GM19397 (cell line): ENCODE results near the gene C1orf146.
"Not testable (repeated sequence)": the region's sequence is repeated elsewhere in the genome, so short reads cannot be mapped to it uniquely, and the experiment has no call there.

Experiments
- ATAC-seq: cut with Tn5 transposase; IDR thresholded peaks from one replicate; pipeline ENCODE4 v1.9.1; 2021; ENCODE audit warnings: mild to moderate bottlenecking, moderate library complexity; ENCODE audit not compliant: unreplicated experiment

Gene C1orf146

DNA sequence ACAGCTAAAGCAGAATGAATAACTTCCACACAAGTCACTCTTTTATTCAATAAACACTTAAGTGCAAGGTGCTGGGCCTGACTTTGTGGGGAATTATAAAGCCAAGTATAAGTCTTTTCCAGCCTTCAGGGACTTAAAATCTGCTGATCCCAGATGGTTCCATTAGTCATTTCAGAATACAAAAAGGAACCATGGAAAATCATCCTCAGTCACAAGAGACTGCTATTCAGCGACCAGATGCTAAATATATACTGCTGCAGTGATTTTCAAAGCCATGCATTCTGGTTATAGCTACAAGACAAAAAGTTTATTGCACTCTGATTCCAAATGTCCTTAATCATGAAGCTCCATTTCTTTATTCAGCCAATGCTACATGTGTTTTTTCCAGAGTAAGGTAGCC is 55.3 kb downstream of the C1orf146 start:
- no peak for ATAC-seq

DNA sequence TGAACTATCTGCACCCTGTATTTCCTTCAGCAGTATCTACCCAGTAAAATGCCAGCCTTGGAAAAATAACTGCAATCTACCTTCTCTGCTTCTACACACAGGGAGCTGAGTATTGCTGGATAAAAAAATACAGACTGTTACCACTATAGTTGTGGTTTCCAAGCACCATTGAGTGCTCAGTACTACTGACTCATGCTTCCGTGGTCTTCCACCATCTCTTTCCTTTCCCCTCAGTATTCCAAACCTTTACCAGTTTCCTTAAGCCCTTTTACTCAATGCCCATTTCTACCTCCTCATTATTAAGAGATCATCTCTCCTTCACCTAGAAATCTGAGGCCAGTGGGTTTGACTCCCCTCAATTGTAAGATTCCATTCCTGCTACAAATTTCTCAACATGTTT is 57.2 kb downstream of the C1orf146 start:
- ATAC-seq = no peak

DNA sequence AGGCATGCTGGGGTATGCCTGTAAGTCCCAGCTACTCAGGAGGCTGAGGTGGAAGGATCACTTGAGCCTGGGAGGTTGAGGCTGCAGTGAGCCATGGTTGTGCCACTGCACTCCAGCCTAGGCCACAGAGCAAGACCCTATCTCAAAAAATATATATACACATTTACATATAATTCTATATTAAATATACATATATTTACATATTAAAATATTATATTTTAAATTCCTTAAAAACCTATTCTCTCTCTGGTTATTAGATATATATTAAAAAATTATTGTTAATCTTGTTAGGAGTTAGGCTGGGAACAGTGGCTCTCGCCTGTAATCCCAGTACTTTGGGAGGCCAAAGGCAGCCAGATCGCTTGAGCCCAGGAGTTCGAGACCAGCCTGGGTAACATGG is 58.4 kb downstream of the C1orf146 start:
- ATAC-seq = no peak

DNA sequence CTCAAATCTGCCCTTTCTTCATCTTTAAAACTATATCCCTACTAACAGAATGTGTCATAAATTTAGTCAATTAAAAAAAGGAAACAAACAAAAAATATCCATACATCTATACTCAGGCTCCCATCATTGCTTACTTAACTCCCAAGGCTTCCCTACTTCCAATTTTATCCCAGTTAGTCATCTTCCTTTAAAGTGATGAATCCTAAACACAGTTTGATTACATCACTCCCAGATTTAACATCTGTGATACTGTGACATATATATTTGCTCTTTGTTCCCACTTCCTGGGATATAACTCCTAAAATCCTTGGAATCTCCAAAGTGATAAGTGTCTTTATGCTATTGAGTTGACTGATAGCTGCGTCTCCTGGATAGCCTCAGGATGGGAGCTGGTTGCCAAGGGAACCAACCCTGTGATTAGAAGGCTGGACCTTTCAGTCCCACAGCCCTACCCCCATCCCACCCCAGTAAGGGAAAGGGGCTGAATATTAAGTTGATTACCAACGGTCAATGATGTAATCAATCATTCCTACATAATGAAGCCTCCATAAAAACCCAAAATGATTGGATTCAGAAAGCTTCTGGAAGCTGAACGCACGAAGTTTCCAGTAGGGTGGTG is 59.5 kb downstream of the C1orf146 start:
- ATAC-seq = no peak

DNA sequence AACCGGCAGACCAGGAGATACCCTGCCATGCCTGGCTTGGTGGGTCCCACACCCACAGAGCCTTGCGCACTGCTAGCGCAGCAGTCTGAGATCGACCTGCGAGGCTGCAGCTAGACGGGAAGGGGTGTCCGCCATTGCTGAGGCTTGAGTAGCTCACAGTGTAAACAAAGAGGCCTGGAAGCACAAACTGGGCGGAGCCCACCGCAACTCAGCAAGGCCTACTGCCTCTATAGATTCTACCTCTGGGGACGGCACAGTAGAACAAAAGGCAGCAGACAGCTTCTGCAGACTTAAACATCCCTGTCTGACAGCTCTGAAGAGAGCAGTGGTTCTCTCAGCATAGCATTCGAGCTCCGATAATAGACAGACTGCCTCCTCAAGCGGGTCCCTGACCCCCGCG is 62.1 kb downstream of the C1orf146 start:
- ATAC-seq = not testable (repeated sequence)

DNA sequence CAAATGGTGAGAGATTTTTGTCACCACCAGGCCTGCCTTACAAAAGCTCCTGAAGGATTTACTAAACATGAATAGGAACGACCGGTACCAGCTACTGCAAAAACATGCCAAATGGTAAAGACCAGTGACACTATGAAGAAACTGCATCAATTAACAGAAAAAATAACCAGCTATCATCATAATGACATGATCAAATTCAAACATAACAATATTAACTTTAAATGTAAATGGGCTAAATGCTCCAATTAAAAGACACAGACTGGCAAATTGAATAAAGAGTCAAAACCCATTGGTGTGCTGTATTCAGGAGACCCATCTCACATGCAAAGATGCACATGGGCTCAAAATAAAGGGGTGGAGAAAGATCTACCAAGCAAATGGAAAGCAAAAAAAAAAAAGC is 63.7 kb downstream of the C1orf146 start:
- not testable (repeated sequence) for ATAC-seq

DNA sequence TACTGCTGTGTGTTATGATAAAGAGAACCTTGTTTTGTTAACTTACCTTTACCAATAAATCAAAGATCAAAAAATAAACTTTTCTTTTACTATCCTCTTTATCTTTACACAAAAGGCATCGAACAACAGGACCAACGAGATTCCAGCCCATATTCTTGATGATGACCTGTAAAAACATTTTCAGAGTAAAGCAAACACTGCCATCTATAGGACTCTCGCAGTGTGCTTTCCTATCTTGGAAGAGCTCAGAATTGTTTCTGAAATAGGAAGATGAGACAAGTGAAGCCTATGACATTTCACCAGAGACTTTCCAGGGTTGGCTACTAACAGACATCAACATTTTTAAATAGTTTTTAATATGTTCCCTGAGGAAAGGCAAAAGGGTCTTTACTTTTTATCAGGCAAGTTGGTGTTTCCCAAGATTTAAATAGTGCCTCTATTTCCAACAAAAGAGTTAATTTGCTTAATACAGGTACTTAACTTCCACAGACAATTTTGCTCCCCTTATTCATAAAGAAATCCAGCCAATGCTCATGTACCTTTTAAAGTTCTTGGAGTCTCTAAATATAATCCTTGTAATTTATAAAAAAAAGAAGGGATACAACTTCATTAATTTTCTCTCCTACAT is 73.8 kb downstream of the C1orf146 start:
- ATAC-seq = no peak
